GM23338 (cell line): ENCODE measurements around the gene CHRNA10. TPM values are rescaled to one million over a fixed set of nuclear protein-coding genes. Genes with fewer than 3 reads are reported as not detected.
"Not testable (repeated sequence)": the region's sequence is repeated elsewhere in the genome, so short reads cannot be mapped to it uniquely, and the experiment has no call there.

Experiments
- ATAC-seq: fragments of 200-7000 bp; cut with Tn5 transposase; 3 replicates; pipeline ENCODE4 v1.9.1; 2020
- DNase-seq: peaks from one replicate; pipeline ENCODE4 v3.0.0-alpha.2; 2015; ENCODE audit warnings: low spot score
- H2AFZ ChIP-seq: fragments of 200-600 bp; sonication (generic); 2 replicates; pipeline ENCODE4 v1.8.0; 2016; ENCODE audit warnings: antibody characterized with exemption, mild to moderate bottlenecking, moderate library complexity
- H3F3A ChIP-seq: fragments of 200-600 bp; sonication (generic); replicated peaks from 2 replicates; pipeline ENCODE4 v1.8.0; 2017; ENCODE audit warnings: antibody characterized with exemption, mixed run types, low read depth
- H3K27ac ChIP-seq: fragments of 200-600 bp; sonication (generic); 2 replicates; pipeline ENCODE4 v1.6.1; 2016; ENCODE audit warnings: low read depth
- H3K27me3 ChIP-seq: fragments of 200-600 bp; sonication (generic); 2 replicates; pipeline ENCODE4 v1.8.0; 2016; ENCODE audit warnings: mild to moderate bottlenecking, mixed run types, moderate library complexity; ENCODE audit not compliant: insufficient read depth
- H3K36me3 ChIP-seq: fragments of 200-600 bp; sonication (generic); 2 replicates; pipeline ENCODE4 v1.8.0; 2016; ENCODE audit warnings: mild to moderate bottlenecking; ENCODE audit not compliant: insufficient read depth
- H3K4me1 ChIP-seq: fragments of 200-600 bp; sonication (generic); 2 replicates; pipeline ENCODE4 v1.8.0; 2016; ENCODE audit warnings: mild to moderate bottlenecking, moderate library complexity; ENCODE audit not compliant: insufficient read depth
- H3K4me2 ChIP-seq: fragments of 200-600 bp; sonication (generic); 2 replicates; pipeline ENCODE4 v1.7.1; 2017; ENCODE audit warnings: mixed run types
- H3K4me3 ChIP-seq: fragments of 200-600 bp; sonication (generic); 2 replicates; pipeline ENCODE4 v1.6.1; 2016; ENCODE audit warnings: mixed run types
- H3K79me2 ChIP-seq: fragments of 200-600 bp; sonication (generic); replicated peaks from 2 replicates; pipeline ENCODE4 v1.8.0; 2017; ENCODE audit warnings: mild to moderate bottlenecking; ENCODE audit not compliant: insufficient read depth
- H3K9me2 ChIP-seq: fragments of 200-600 bp; sonication (generic); 2 replicates; pipeline ENCODE4 v1.8.0; 2017; ENCODE audit not compliant: insufficient read depth
- H4K20me1 ChIP-seq: fragments of 200-600 bp; sonication (generic); replicated peaks from 2 replicates; pipeline ENCODE4 v1.8.0; 2017; ENCODE audit warnings: mild to moderate bottlenecking; ENCODE audit not compliant: insufficient read depth
- H3K27ac Mint-ChIP-seq: 2 replicates; pipeline ENCODE4 v1.8.0; 2020; ENCODE audit warnings: inconsistent platforms, mild to moderate bottlenecking, moderate library complexity, mixed read lengths
- H3K27me3 Mint-ChIP-seq: 3 replicates; pipeline ENCODE4 v1.8.0; 2022; ENCODE audit warnings: low read depth, mild to moderate bottlenecking, moderate library complexity, mixed read lengths, inconsistent platforms; ENCODE audit not compliant: insufficient read depth, poor library complexity
- H3K36me3 Mint-ChIP-seq: 3 replicates; pipeline ENCODE4 v1.8.0; 2021; ENCODE audit warnings: low read depth, mild to moderate bottlenecking, inconsistent platforms, moderate library complexity, mixed read lengths
- H3K4me1 Mint-ChIP-seq: 3 replicates; pipeline ENCODE4 v1.8.0; 2020; ENCODE audit warnings: mild to moderate bottlenecking, inconsistent platforms, mixed read lengths
- H3K4me3 Mint-ChIP-seq: 3 replicates; pipeline ENCODE4 v1.8.0; 2021; ENCODE audit warnings: moderate library complexity, mild to moderate bottlenecking, inconsistent platforms, mixed read lengths
- H3K9me3 Mint-ChIP-seq: 3 replicates; pipeline ENCODE4 v1.8.0; 2020; ENCODE audit warnings: moderate library complexity, mild to moderate bottlenecking, inconsistent platforms, mixed read lengths
- CREB1 ChIP-seq: fragments of 250-450 bp; sonication (Bioruptor Pico); IDR thresholded peaks from 2 replicates; pipeline ENCODE4 v1.5.0; 2020; ENCODE audit warnings: low read depth, mild to moderate bottlenecking, moderate library complexity
- JUNB ChIP-seq: IDR thresholded peaks from one replicate; pipeline ENCODE4 v1.6.1; 2016; ENCODE audit warnings: antibody characterized with exemption; ENCODE audit not compliant: unreplicated experiment
- NANOG ChIP-seq: IDR thresholded peaks from 2 replicates; pipeline ENCODE4 v1.6.1; 2016; ENCODE audit warnings: antibody characterized with exemption, borderline replicate concordance
- POLR2AphosphoS5 ChIP-seq: IDR thresholded peaks from 2 replicates; pipeline ENCODE4 v1.6.1; 2016; ENCODE audit warnings: antibody characterized with exemption, low read depth
- ZNF114 ChIP-seq: fragments of 250-450 bp; sonication (Bioruptor Pico); IDR thresholded peaks from 2 replicates; pipeline ENCODE4 v1.5.0; 2020; ENCODE audit warnings: mild to moderate bottlenecking, moderate library complexity
- ZNF331 ChIP-seq: fragments of 250-450 bp; sonication (Bioruptor Pico); IDR thresholded peaks from 2 replicates; pipeline ENCODE4 v1.5.0; 2020; ENCODE audit warnings: low read depth, mild to moderate bottlenecking, moderate library complexity
- polyA plus RNA-seq: library from polyadenylated mRNA; unstranded; fragments of >200 nt; fragmentation: Nextera tagmentation; extraction: Ambion mirVana; gene quantifications from 2 replicates; pipeline ENCODE4 v1.2.1, GENCODE V29; 2016
- total RNA-seq: library from RNA; depleted of rRNA; stranded (reverse); fragments of >200 nt; shearing (Covaris generic); gene quantifications from 2 replicates; pipeline ENCODE4 v1.2.3, GENCODE V29; 2014
- TF ChIP-seq, protein P1 (sequence below): IDR thresholded peaks from one replicate; pipeline ENCODE4 v1.6.1; 2018; ENCODE audit warnings: antibody characterized with exemption; ENCODE audit not compliant: unreplicated experiment
- TF ChIP-seq, protein P2 (sequence below), 2 experiments: fragments of 200-600 bp in 1 of 2; sonication (generic) in 1 of 2; conservative IDR thresholded peaks; 2 replicates each; pipeline versions ENCODE4 v1.5.1 to v1.6.1; 2016 to 2017; ENCODE audit warnings: antibody characterized with exemption in 2 of 2, low read depth in 2 of 2, mild to moderate bottlenecking in 2 of 2, moderate library complexity in 1 of 2

Gene CHRNA10
- total and polyA plus RNA-seq, 2 experiments from 2014 or later: 0.45 to 1.5 TPM

DNA sequence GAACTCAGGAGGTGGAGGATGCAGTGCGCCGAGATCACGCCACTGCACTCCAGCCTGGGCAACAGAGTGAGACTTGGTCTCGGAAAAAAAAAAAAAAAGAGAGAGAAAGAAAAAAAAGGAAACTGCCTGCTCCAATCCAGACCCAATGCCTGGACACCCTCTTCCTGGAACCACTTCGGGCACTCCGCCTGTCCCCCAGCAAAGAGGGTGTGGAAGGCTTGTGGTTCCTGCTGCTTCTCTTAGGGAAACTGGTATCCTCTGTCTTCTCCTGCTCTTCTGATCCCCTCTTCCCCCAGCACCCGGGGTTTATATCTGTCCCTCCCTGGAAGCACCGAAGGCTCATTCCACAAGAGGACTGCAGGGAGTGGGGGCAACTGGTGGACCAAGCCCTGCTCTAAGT is 12.9 kb downstream of the CHRNA10 start:
- no peaks in the 10 kb centered on the region for H4K20me1 ChIP-seq
- H2AFZ ChIP-seq: no peak overlapping the region
- H3K27me3 ChIP-seq: no peaks in the 10 kb centered on the region
- H3K79me2 ChIP-seq: no peaks in the 10 kb centered on the region
- no peak overlapping the region for H3K4me2 ChIP-seq
- H3K36me3 ChIP-seq: no peaks in the 10 kb centered on the region
- Mint-ChIP-seq H3K36me3 (no peaks in the 10 kb centered on the region; the same call in 2 of the 3 replicates), H3K9me3 (peaks cover 10% of the 10 kb centered on the region; the same call in 2 of the 3 replicates), H3K27ac (no peak overlapping the region), H3K4me1 (no peaks in the 10 kb centered on the region), H3K4me3 (no peak overlapping the region), H3K27me3 (peaks cover 12% of the 10 kb centered on the region)
- H3K4me1 ChIP-seq: no peaks in the 10 kb centered on the region
- DNase-seq (no peak), ATAC-seq (no peak)
- peaks cover 3% of the 10 kb centered on the region; the same call in 1 of the 2 replicates for H3K9me2 ChIP-seq
- no peak overlapping the region for H3K27ac ChIP-seq
- TF ChIP-seq, protein P1, sequence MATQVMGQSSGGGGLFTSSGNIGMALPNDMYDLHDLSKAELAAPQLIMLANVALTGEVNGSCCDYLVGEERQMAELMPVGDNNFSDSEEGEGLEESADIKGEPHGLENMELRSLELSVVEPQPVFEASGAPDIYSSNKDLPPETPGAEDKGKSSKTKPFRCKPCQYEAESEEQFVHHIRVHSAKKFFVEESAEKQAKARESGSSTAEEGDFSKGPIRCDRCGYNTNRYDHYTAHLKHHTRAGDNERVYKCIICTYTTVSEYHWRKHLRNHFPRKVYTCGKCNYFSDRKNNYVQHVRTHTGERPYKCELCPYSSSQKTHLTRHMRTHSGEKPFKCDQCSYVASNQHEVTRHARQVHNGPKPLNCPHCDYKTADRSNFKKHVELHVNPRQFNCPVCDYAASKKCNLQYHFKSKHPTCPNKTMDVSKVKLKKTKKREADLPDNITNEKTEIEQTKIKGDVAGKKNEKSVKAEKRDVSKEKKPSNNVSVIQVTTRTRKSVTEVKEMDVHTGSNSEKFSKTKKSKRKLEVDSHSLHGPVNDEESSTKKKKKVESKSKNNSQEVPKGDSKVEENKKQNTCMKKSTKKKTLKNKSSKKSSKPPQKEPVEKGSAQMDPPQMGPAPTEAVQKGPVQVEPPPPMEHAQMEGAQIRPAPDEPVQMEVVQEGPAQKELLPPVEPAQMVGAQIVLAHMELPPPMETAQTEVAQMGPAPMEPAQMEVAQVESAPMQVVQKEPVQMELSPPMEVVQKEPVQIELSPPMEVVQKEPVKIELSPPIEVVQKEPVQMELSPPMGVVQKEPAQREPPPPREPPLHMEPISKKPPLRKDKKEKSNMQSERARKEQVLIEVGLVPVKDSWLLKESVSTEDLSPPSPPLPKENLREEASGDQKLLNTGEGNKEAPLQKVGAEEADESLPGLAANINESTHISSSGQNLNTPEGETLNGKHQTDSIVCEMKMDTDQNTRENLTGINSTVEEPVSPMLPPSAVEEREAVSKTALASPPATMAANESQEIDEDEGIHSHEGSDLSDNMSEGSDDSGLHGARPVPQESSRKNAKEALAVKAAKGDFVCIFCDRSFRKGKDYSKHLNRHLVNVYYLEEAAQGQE: no peak
- TF ChIP-seq NANOG: no peak
- TF ChIP-seq CREB1 (CRISPR knock-in tag): no peak
- TF ChIP-seq, protein P2, sequence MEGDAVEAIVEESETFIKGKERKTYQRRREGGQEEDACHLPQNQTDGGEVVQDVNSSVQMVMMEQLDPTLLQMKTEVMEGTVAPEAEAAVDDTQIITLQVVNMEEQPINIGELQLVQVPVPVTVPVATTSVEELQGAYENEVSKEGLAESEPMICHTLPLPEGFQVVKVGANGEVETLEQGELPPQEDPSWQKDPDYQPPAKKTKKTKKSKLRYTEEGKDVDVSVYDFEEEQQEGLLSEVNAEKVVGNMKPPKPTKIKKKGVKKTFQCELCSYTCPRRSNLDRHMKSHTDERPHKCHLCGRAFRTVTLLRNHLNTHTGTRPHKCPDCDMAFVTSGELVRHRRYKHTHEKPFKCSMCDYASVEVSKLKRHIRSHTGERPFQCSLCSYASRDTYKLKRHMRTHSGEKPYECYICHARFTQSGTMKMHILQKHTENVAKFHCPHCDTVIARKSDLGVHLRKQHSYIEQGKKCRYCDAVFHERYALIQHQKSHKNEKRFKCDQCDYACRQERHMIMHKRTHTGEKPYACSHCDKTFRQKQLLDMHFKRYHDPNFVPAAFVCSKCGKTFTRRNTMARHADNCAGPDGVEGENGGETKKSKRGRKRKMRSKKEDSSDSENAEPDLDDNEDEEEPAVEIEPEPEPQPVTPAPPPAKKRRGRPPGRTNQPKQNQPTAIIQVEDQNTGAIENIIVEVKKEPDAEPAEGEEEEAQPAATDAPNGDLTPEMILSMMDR (conservative IDR thresholded peaks at IDR 0.05; ENCODE audit: low read depth in 2 of 2): no peak
- H3K4me3 ChIP-seq: no peak overlapping the region
- H3F3A ChIP-seq: no peaks in the 10 kb centered on the region

DNA sequence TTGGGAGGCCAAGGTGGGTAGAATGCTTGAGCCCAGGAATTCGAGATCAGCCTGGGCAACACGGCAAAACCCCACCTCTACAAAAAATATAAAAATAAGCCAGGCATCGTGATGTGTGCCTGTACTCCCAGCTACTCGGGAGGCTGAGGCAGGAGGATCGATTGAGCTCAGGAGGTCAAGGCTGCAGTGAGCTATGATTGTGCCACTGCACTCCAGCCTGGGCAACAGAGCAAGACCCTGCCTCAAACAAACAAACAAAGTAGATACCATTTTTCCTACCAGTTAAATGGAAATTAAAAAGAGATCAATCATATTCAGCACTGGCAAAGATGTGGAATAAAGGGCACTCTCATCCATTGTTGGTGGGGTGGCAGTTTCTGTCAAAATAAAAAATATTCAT is 13.9 kb downstream of the CHRNA10 start:
- H2AFZ ChIP-seq, H3F3A ChIP-seq, H3K27ac ChIP-seq, H3K4me3 Mint-ChIP-seq, H3K36me3 Mint-ChIP-seq, H3K27ac Mint-ChIP-seq, H3K4me1 ChIP-seq, H3K9me2 ChIP-seq, ATAC-seq, H3K4me2 ChIP-seq, H3K27me3 ChIP-seq, H4K20me1 ChIP-seq, H3K36me3 ChIP-seq, DNase-seq, H3K4me1 Mint-ChIP-seq, H3K9me3 Mint-ChIP-seq, H3K4me3 ChIP-seq, H3K79me2 ChIP-seq: not testable (repeated sequence)
- H3K27me3 Mint-ChIP-seq: peaks cover 11% of the 10 kb centered on the region

DNA sequence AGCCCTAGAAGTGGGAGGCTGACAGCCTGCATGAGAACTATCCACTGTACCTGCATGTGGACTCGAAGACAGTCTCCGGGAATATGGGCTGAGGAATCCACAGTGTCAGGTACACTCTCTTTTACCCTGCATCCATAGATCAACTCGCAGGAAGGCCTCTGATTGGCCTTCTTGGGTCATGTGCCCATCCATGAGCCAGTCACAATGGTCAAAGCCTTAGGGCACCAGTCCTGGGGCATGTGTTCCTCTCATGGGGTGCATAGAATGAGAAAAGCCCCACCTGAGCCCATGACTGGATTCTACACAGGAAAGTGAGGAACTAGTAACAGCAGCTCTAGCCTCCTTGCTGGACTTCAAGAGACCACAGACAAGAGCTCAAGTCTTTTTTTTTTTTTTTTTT is 15.6 kb downstream of the CHRNA10 start:
- Histone ChIP-seq H4K20me1 (no peaks in the 10 kb centered on the region), H3K79me2 (no peaks in the 10 kb centered on the region), H3K4me3 (no peak overlapping the region), H3K4me1 (no peaks in the 10 kb centered on the region), H3K27me3 (no peaks in the 10 kb centered on the region), H2AFZ (peak overlapping the region; percentile 38; the same call in 1 of the 2 replicates), H3K9me2 (no peaks in the 10 kb centered on the region; the same call in 1 of the 2 replicates), H3K4me2 (no peak overlapping the region), H3K27ac (no peak overlapping the region), H3F3A (no peaks in the 10 kb centered on the region), H3K36me3 (no peaks in the 10 kb centered on the region)
- no peak overlapping the region for H3K4me3 Mint-ChIP-seq
- H3K9me3 Mint-ChIP-seq: peaks cover 10% of the 10 kb centered on the region; the same call in 2 of the 3 replicates
- H3K27ac Mint-ChIP-seq: no peak overlapping the region
- no peaks in the 10 kb centered on the region; the same call in 2 of the 3 replicates for H3K36me3 Mint-ChIP-seq
- peak; percentile 40; the same call in 2 of the 3 replicates for ATAC-seq
- peaks cover 8% of the 10 kb centered on the region for H3K27me3 Mint-ChIP-seq
- no peaks in the 10 kb centered on the region for H3K4me1 Mint-ChIP-seq
- no peak for DNase-seq
- TF ChIP-seq ZNF331 (CRISPR knock-in tag) (no peak), JUNB (no peak), CREB1 (CRISPR knock-in tag) (no peak), ZNF114 (no peak), POLR2AphosphoS5 (no peak)
- TF ChIP-seq, protein P2 (conservative IDR thresholded peaks at IDR 0.05; ENCODE audit: low read depth in 2 of 2): no peak
- TF ChIP-seq, protein P1: no peak
